Ishikawa (cell line): ENCODE measurements around the gene ADA.

ENCODE experiments used
- EGR1 ChIP-seq: IDR thresholded peaks from 2 replicates; pipeline ENCODE4 v1.6.1; 2012
- EP300 ChIP-seq: IDR thresholded peaks from 2 replicates; pipeline ENCODE4 v1.6.1; 2012; ENCODE audit warnings: borderline replicate concordance
- FOXM1 ChIP-seq: IDR thresholded peaks from 2 replicates; pipeline ENCODE4 v1.6.1; 2012; ENCODE audit warnings: low read depth, borderline replicate concordance
- MAX ChIP-seq: IDR thresholded peaks from 2 replicates; pipeline ENCODE4 v1.6.1; 2012
- NFIC ChIP-seq: IDR thresholded peaks from 2 replicates; pipeline ENCODE4 v1.6.1; 2012
- RAD21 ChIP-seq: IDR thresholded peaks from 2 replicates; pipeline ENCODE4 v1.6.1; 2012; ENCODE audit warnings: low read depth
- REST ChIP-seq: IDR thresholded peaks from 2 replicates; pipeline ENCODE4 v1.6.1; 2012; ENCODE audit warnings: low read depth, mild to moderate bottlenecking
- TAF1 ChIP-seq: IDR thresholded peaks from 2 replicates; pipeline ENCODE4 v1.6.1; 2012; ENCODE audit warnings: low read depth, mild to moderate bottlenecking
- TEAD4 ChIP-seq: IDR thresholded peaks from 2 replicates; pipeline ENCODE4 v1.6.1; 2012
- USF1 ChIP-seq: IDR thresholded peaks from 2 replicates; pipeline ENCODE4 v1.6.1; 2012
- YY1 ChIP-seq: IDR thresholded peaks from 2 replicates; pipeline ENCODE4 v1.6.1; 2012; ENCODE audit warnings: low read depth
- ZBTB7A ChIP-seq: IDR thresholded peaks from 2 replicates; pipeline ENCODE4 v1.6.1; 2012; ENCODE audit warnings: low read depth

GRCh38 chr20:44659931-44660330 is 8.4 kb upstream of the ADA start:
- TF ChIP-seq TEAD4 (no peak), MAX (no peak), EP300 (no peak), USF1 (no peak), RAD21 (no peak), NFIC (no peak), REST (no peak), TAF1 (no peak), YY1 (no peak), ZBTB7A (no peak), FOXM1 (no peak), EGR1 (no peak)
